NCI-H1092 treated with DMSO at 0.1 percent for 48 hours (cell line): ENCODE measurements around the gene POLR2J3.
"Not testable (repeated sequence)": the region's sequence is repeated elsewhere in the genome, so short reads cannot be mapped to it uniquely, and the experiment has no call there.

Source experiments
- DNase-seq: peaks from one replicate; lab custom pipeline; 2025; lab: John Stamatoyannopoulos, UW

Gene POLR2J3

DNA sequence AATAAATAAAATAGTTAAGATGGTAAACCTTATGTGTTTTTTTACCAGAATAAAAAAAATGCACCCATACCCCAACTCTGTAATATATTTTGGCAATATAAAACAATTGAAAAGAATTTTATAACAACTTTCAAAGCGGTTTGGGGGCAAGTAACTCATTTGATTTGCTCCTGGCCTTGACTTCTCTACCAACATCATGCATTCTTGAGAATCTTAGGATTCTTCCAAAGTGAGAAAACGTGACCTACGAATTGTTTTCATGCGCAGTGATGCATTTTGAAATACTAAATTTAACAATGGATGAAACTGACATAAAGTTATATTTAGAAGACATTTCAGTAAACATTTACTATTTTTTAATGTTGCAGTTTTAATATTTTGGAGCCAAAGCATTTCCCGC, 51.6 kb downstream of the POLR2J3 start:
- DNase-seq, result not testable (repeated sequence)

DNA sequence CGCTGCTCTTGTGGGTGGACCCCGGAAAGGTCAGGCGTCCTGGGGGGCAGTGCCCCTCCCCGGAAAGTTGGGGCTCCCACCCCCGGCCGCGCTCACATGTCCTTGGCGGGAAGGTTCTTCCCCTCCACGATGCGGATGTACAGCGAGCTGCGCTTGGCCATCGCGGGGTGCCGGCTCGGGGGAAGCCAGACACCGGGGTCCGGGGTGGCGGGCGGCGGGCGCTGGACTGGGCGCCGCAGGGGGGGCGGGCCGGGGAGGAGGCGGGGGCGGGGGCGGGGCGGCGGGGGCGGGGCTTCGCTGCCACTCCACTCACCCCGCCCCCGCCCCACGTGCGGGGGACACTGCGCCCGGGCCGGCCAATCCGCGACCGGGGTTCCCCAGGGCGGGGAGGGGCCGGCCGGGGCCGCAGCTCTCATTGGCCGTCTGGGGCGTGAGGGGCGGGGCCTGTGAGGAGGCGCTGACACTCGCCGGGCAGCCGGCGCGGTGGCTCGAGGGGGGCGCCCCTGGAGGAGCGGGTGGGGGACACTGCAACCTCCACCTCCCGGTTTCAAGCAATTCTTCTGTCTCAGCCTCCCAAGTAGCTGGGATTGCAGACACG, 54.7 kb downstream of the POLR2J3 start, which contains the start of gene RASA4B:
TSS of gene RASA4B (minus strand) at position 228 of the 598 bp plus-strand sequence. CDS start at position 161, 67 bp downstream.
- not testable (repeated sequence) for DNase-seq
